HG02571 (cell line): ENCODE data around the gene RAPGEF3.

ENCODE experiments used
- ATAC-seq: cut with Tn5 transposase; IDR thresholded peaks from one replicate; pipeline ENCODE4 v1.9.1; 2021; ENCODE audit warnings: mild to moderate bottlenecking, moderate library complexity; ENCODE audit not compliant: unreplicated experiment

Gene RAPGEF3

GRCh38 chr12:47725091-47725772 lies 33.4 kb downstream of the RAPGEF3 start, which contains the start of gene ENDOU:
Gene ENDOU (minus strand): TSS chr12:47725490. CDS start chr12:47725413, 77 bp downstream.
- ATAC-seq, result no peak

- ATAC-seq, result no peak
These were observed 35.6 kb downstream of the RAPGEF3 start for GRCh38 chr12:47722941-47723631.

GRCh38 chr12:47722136-47722834 lies 36.4 kb downstream of the RAPGEF3 start:
- ATAC-seq, result no peak

- ATAC-seq, result no peak
These were observed 37.2 kb downstream of the RAPGEF3 start for GRCh38 chr12:47721431-47721973.

- ATAC-seq, result no peak
These were observed 40.1 kb downstream of the RAPGEF3 start for GRCh38 chr12:47718531-47718930.

- no peak for ATAC-seq
These were observed 41.1 kb downstream of the RAPGEF3 start for GRCh38 chr12:47717443-47718193.

GRCh38 chr12:47717046-47717442 lies 41.6 kb downstream of the RAPGEF3 start:
- no peak for ATAC-seq

GRCh38 chr12:47715877-47716548 lies 42.7 kb downstream of the RAPGEF3 start:
- no peak for ATAC-seq

DNA sequence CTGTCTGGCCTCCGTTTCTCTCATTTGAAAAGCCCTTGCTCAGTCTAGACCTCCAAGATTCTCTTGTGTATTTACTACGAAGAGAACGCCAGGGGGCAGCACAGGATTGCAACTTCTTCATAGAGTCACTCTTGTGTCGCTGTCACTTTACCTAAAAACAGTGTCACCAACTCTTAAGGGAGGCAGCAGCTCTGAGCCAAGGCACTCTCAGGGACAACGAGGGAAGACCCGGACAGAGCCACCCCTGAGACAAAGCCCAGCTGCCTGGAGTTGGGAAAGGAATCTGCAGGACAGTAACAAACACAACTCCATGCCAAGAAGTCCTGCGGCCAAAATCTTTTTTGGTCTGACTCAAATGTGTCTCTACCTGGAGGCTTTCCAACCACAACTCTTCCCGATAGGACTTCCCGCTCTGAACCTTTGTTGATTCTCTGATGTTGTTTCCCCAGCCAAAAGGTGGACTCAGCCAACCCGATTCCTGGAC lies 43.2 kb downstream of the RAPGEF3 start:
- peak; percentile 71 for ATAC-seq

- ATAC-seq, result no peak
These were observed 43.8 kb downstream of the RAPGEF3 start for GRCh38 chr12:47714826-47715386.

DNA sequence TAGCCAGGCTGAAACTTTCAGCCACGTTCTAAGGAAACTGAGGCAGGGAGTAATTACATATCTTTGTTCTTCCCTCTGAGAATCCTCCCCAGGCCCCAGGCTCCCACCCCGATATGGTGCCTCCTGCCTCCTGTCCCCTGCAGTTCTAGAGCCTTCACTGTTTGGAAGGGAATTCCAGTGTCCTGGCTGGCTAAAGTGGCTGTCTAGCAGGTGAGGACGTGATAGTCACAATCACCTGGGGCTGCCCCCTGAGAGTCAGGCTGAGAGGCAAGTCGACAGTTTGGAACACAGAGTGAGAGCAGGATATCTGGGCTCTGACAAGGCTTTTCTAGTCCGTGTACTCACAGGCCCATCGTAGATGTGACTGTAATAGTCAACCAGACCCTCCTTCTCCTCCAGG lies 46.5 kb downstream of the RAPGEF3 start:
- no peak for ATAC-seq

- no peak for ATAC-seq
These were observed 47.2 kb downstream of the RAPGEF3 start for GRCh38 chr12:47711448-47711847.

DNA sequence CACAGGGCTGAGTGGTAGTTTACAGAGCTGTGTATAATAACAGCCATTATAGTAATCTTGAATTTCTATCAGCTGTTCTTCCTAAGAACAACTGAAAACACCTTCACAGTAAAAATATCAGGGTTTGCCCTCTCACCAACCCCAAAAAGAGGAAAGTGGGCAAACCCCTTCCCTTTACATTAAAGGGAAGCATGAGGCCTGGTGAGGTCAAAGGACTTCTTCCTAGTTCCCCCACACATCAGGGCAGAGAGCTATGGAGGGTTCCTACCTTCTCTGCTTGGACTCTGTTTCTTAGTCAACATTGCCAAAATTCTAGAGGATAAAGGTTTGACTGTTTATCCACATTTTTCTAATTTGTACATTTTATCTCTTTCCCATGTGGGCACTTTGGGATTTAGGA lies 48.4 kb downstream of the RAPGEF3 start:
- ATAC-seq, result no peak

GRCh38 chr12:47709671-47710070 lies 49.0 kb downstream of the RAPGEF3 start:
- ATAC-seq, result no peak

- no peak for ATAC-seq
These were observed 49.4 kb downstream of the RAPGEF3 start for GRCh38 chr12:47709237-47709636.

DNA sequence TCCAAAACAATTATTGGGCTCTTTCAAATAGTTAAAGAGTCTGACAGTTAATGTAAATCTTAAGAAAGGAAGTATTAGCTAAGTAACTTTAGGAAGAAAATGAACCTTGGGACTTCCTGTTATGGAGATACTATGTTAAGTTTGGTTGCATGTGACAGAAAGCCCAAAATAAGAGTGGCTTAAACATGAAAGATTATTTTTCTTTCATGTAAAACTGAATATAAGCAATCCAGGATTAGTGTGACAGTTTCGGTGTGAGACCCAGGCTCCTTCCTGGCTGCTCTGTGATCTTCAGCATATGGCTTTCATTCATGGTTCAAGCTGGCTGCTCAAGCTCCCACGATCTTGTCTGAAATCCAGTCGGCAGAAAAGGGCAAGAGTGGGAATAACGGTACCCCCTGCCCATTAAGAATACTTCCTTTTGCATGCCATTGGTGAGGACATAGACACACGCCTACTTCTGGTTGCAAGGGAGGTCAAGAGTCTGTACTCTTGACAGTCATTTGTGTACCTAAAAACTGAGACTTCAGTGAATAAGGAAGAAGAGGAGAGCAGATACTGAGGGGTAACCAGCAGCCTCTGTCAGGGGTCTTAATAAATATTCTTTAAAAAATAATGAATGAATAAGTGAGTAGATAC lies 50.7 kb downstream of the RAPGEF3 start:
- ATAC-seq, result no peak

DNA sequence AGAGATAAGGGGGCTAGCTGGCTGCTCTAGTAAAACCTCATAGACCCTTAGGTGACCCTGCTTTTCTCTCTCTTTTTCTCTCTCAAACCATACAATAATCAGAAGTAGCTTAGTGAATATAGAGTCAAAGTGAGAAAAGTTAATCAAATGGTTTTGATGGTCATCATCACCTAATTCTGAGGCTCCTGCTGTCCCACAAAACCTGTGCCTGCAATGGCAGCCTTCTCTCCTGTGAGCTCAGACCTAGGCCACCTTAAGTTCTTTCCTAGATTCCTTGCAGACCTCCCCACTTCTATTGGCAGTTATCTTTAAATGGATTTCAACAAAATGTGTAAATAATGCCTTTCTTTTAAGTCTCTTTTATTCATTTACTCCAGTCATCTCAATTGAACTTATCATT lies 51.3 kb downstream of the RAPGEF3 start:
- no peak for ATAC-seq

DNA sequence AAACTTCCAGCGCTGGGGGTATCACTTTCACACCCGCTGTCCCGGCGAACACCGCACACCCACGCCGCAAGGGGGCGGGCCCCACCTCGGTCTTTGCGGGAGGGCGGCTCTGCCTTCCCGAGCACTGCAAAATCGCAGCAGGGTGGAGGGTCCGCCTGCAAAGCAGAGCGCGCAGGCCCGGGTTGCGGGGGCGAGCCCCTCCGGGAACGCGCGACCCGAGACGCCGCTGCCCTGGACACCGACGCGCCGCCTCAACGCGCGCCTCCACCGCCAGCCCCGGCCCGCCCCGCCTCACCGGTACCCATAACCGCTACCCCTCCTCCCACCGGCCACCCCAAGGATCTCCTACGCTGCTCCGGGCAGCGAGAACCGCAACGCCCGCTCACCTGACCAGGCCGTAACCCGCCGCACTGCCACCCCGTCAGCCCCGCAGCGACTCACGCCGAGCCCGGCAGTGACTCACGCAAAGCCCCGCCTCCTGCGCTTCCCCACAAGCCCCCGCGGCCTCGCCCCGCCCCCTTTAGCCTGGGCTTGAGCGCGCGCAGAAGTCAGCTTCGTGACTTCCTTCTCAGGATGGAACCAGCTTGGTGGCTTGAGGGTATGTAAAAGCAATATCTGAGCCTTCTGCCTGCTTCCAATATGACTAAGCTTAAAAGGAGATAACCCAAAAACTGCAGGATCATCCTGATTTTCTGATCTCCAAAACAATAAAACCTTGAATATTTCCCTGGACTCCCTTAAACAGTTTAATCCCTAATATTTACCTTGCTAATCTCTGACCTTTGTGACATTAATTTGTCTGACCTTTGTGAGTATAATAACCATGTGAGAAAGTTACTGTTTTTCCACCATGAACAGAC lies 52.9 kb downstream of the RAPGEF3 start, which contains the start of gene RPAP3:
RPAP3 (minus strand) TSS at position 465 of the 860 bp plus-strand sequence. CDS start 3,190 bp downstream, outside the sequence.
- peak; percentile 85 for ATAC-seq
